IMR-90 (cell line): ENCODE data around the gene TWIST2. TPM values are rescaled to one million over a fixed set of nuclear protein-coding genes. Genes with fewer than 3 reads are reported as not detected.

ENCODE experiments used
- ATAC-seq: fragments of 200-7000 bp; cut with Tn5 transposase; 2 replicates; pipeline ENCODE4 v1.9.1; 2020; ENCODE audit warnings: low read depth, mild to moderate bottlenecking, moderate library complexity
- BruUV-seq: library from RNA; stranded (reverse); fragments of 400-500 nt; replicated peaks from 2 replicates; lab custom pipeline; 2021; lab: Mats Ljungman, UMichigan
- CTCF ChIA-PET: fragments of 300-600 bp; formaldehyde crosslinking; extraction: SDS; loops from one replicate; lab custom pipeline; 2021; ENCODE audit warnings: antibody characterized with exemption; lab: Yijun Ruan, JAX
- POLR2A ChIA-PET: fragments of 300-600 bp; sonication (Branson Sonifier 250); formaldehyde crosslinking; loops from one replicate; lab custom pipeline; 2022; ENCODE audit warnings: antibody characterized with exemption; ENCODE audit not compliant: unreplicated experiment; lab: Charles Lee
- DNase-seq: peaks from one replicate; pipeline ENCODE4 v3.0.0; 2013
- H2AFZ ChIP-seq: replicated peaks from 2 replicates; pipeline ENCODE3; 2013; ENCODE audit warnings: low read length, mild to moderate bottlenecking; ENCODE audit not compliant: poor library complexity
- H2AK5ac ChIP-seq: 2 replicates; pipeline ENCODE4 v1.6.1; 2013; ENCODE audit warnings: low read depth, low read length, inconsistent platforms
- H2AK9ac ChIP-seq: replicated peaks from 2 replicates; pipeline ENCODE3; 2013; ENCODE audit warnings: mild to moderate bottlenecking, low read depth, low read length, moderate library complexity; ENCODE audit not compliant: poor library complexity
- H2BK120ac ChIP-seq: 2 replicates; pipeline ENCODE4 v1.6.1; 2013; ENCODE audit warnings: low read depth, low read length, inconsistent platforms
- H2BK15ac ChIP-seq: 3 replicates; pipeline ENCODE4 v1.6.1; 2013; ENCODE audit warnings: low read depth, low read length, inconsistent platforms
- H2BK20ac ChIP-seq: 2 replicates; pipeline ENCODE4 v1.6.1; 2013; ENCODE audit warnings: low read depth, mild to moderate bottlenecking, inconsistent platforms, low read length, moderate library complexity
- H2BK5ac ChIP-seq: 2 replicates; pipeline ENCODE4 v1.6.1; 2013; ENCODE audit warnings: mild to moderate bottlenecking, low read depth, low read length, inconsistent platforms; ENCODE audit not compliant: poor library complexity, severe bottlenecking
- H3K14ac ChIP-seq: replicated peaks from 2 replicates; pipeline ENCODE4 v1.6.1; 2013; ENCODE audit warnings: low read depth, low read length, inconsistent platforms
- H3K18ac ChIP-seq: 2 replicates; pipeline ENCODE4 v1.6.1; 2013; ENCODE audit warnings: low read depth, low read length, control low read depth
- H3K23ac ChIP-seq: 2 replicates; pipeline ENCODE4 v1.6.1; 2013; ENCODE audit warnings: low read depth, low read length, inconsistent platforms
- H3K27ac ChIP-seq: 2 replicates; pipeline ENCODE4 v1.5.1; 2013; ENCODE audit warnings: mild to moderate bottlenecking, control low read depth, low read length; ENCODE audit not compliant: insufficient read depth
- H3K27me3 ChIP-seq: 2 replicates; pipeline ENCODE4 v1.6.1; 2013; ENCODE audit warnings: low read length; ENCODE audit not compliant: control insufficient read depth, insufficient read depth
- H3K36me3 ChIP-seq: 2 replicates; pipeline ENCODE4 v1.6.1; 2013; ENCODE audit warnings: low read length, mixed read lengths; ENCODE audit not compliant: control insufficient read depth, insufficient read depth
- H3K4ac ChIP-seq: 2 replicates; pipeline ENCODE4 v1.6.1; 2013; ENCODE audit warnings: low read depth, low read length, inconsistent platforms
- H3K4me1 ChIP-seq: 2 replicates; pipeline ENCODE4 v1.6.1; 2013; ENCODE audit warnings: low read length, mixed read lengths; ENCODE audit not compliant: control insufficient read depth, insufficient read depth
- H3K4me2 ChIP-seq: 2 replicates; pipeline ENCODE4 v1.6.1; 2013; ENCODE audit warnings: low read depth, mild to moderate bottlenecking, control low read depth, low read length, moderate library complexity
- H3K4me3 ChIP-seq: 2 replicates; pipeline ENCODE4 v1.5.1; 2013; ENCODE audit warnings: low read depth, mild to moderate bottlenecking, control low read depth, low read length, moderate library complexity; ENCODE audit not compliant: insufficient read depth
- H3K56ac ChIP-seq: 2 replicates; pipeline ENCODE4 v1.6.1; 2013; ENCODE audit warnings: low read length, inconsistent platforms; ENCODE audit not compliant: insufficient read depth; ENCODE audit errors: extremely low read depth
- H3K79me1 ChIP-seq, 2 experiments: 2 replicates each; pipeline ENCODE4 v1.6.1; 2013; ENCODE audit warnings: low read length in 2 of 2, inconsistent platforms in 1 of 2, low read depth in 1 of 2
- H3K9ac ChIP-seq: 2 replicates; pipeline ENCODE4 v1.6.1; 2013; ENCODE audit warnings: low read depth, low read length, control low read depth
- H3K9me1 ChIP-seq: 2 replicates; pipeline ENCODE4 v1.6.1; 2013; ENCODE audit warnings: low read length, inconsistent platforms; ENCODE audit not compliant: insufficient read depth
- H3K9me3 ChIP-seq: 2 replicates; pipeline ENCODE4 v1.6.1; 2013; ENCODE audit warnings: low read length; ENCODE audit not compliant: control insufficient read depth, insufficient read depth
- H4K20me1 ChIP-seq: 2 replicates; pipeline ENCODE4 v1.6.1; 2013; ENCODE audit warnings: low read length, inconsistent platforms; ENCODE audit not compliant: insufficient read depth
- H4K5ac ChIP-seq: 2 replicates; pipeline ENCODE4 v1.6.1; 2013; ENCODE audit warnings: mild to moderate bottlenecking, low read depth, low read length, control low read depth
- H4K8ac ChIP-seq, 2 experiments: 2 replicates each; pipeline ENCODE4 v1.6.1; 2013; ENCODE audit warnings: low read depth in 2 of 2, low read length in 2 of 2, control low read depth in 1 of 2, inconsistent platforms in 1 of 2
- H4K91ac ChIP-seq: 2 replicates; pipeline ENCODE4 v1.6.1; 2013; ENCODE audit warnings: low read depth, low read length, inconsistent platforms; ENCODE audit not compliant: insufficient read depth
- CEBPB ChIP-seq: IDR thresholded peaks from 2 replicates; pipeline ENCODE4 v1.6.1; 2012; ENCODE audit warnings: low read depth, low read length, improper control_type of control experiment
- FOS ChIP-seq: fragments of 150-350 bp; IDR thresholded peaks from 2 replicates; pipeline ENCODE4 v1.6.1; 2016; ENCODE audit warnings: low read depth, low read length
- WGBS, 2 experiments: methylation state at CpG; one replicate each; pipeline versions ENCODE4 v1.1.5 to v1.1.7; 2013; ENCODE audit warnings: missing lambda C conversion rate in 2 of 2; ENCODE audit not compliant: insufficient read length in 1 of 2; ENCODE audit errors: extremely low coverage in 2 of 2; 5-methylcytosine and 5-hydroxymethylcytosine counted together
- dilution Hi-C: fragments of 300-500 bp; cut with HindIII; formaldehyde crosslinking; loops from one replicate; pipeline ENCODE4 v1.14.3; 2018; ENCODE audit warnings: low sequenced_read_pairs; ENCODE audit not compliant: unreplicated experiment
- in situ Hi-C: fragments of 300-500 bp; cut with MboI; formaldehyde crosslinking; loops from 3 replicates; pipeline ENCODE4 v1.14.3; 2019; ENCODE audit warnings: low sequenced_read_pairs, inconsistent platforms, mixed read lengths
- intact Hi-C: fragments of 100-400 bp; cut with micrococcal nuclease; formaldehyde crosslinking; loops from 2 replicates; pipeline ENCODE4 v1.10.0; 2022
- polyA plus RNA-seq, 3 experiments: library from polyadenylated mRNA; depleted of rRNA; stranded (reverse); fragments of >200 nt; gene quantifications; 2 replicates each; pipeline ENCODE4 v1.2.3, GENCODE V29; 2012; ENCODE audit warnings: low replicate concordance in 1 of 3
- total RNA-seq: library from RNA; depleted of rRNA; stranded (reverse); fragments of >200 nt; gene quantifications from 2 replicates; pipeline ENCODE4 v1.2.3, GENCODE V29; 2012

Gene TWIST2
- total and polyA plus RNA-seq, 2 of the 4 experiments (the other 2 are of a cell fraction): 9.3 to 33.6 TPM

DNA sequence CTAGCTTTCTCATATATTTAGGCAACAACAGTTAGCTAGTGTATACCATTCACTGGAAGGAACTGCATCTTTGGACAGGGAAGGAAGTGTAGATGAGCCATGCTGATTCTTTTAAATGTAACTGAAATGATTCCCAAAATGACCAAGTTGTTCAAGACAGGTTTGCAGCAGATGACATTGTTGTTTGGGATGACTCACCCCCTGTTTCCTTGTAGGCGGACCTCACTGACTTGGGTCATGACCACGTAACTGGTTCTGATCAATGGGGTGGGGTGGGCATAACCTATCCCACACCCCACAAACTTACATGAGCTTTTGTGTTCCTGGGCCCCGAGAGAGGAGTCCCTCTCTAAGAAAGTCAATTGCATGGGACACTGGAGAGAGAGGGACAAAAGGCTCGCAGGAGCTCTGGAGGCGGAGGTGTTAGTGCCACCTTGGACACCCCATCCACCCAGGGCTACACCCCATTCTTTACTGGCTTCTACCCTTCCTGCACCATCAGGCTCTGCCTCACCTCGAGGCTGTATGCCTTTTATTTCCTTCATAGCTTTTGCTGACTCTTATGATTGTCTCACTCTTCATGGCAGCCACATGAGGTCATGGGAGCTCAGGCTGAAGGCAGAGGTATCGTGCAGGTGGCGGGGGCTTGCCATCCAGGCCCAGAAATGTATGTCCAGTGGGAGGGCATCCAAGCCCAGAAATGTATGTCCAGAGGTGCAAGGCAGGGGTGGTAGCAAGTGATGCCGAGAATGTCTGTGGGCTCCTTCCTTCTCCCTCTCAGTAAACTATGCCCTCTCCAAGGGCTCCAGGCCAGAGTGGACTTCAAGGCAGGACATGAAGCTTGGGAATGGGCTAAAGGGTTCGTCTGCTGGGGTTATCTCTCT, 108.0 kb downstream of the TWIST2 start:
- intact Hi-C loops (no loop called here), in situ Hi-C loops (loop anchor here (25.0 kb wide), 1 partner anchor 594 kb away; no protein-coding TSS in a partner anchor), dilution Hi-C loops (no loop called here)
- Histone ChIP-seq H3K27me3 (no peaks in the 10 kb centered on the region), H3K4me3 (no peak overlapping the region), H3K36me3 (no peaks in the 10 kb centered on the region), H3K9me3 (no peaks in the 10 kb centered on the region), H3K4me1 (peaks cover 10% of the 10 kb centered on the region; the same call in 1 of the 2 replicates), H2BK15ac (no peak overlapping the region), H2AK9ac (no peak overlapping the region), H3K9ac (no peak overlapping the region), H3K27ac (no peak overlapping the region), H2AK5ac (peak overlapping the region; percentile 61; the same call in 1 of the 2 replicates), H2AFZ (peak overlapping the region; percentile 3), H3K4me2 (no peak overlapping the region), H3K4ac (no peak overlapping the region; the same call in 1 of the 2 replicates), H4K20me1 (no peaks in the 10 kb centered on the region), H3K79me1 (no peaks in the 10 kb centered on the region), H2BK120ac (peak overlapping the region; percentile 42; the same call in 1 of the 2 replicates), H2BK20ac (no peak overlapping the region; the same call in 1 of the 2 replicates), H4K5ac (no peak overlapping the region), H4K91ac (no peak overlapping the region), H3K56ac (no peak overlapping the region), H3K23ac (peak overlapping the region; percentile 2; the same call in 1 of the 2 replicates), H3K18ac (no peak overlapping the region), H3K14ac (peak overlapping the region; percentile 18; the same call in 1 of the 2 replicates), H3K9me1 (0 out of 2 replicates have a peak, but pooled peaks cover 2% of the 10 kb centered on the region), H4K8ac (no peak overlapping the region), H2BK5ac (no peak overlapping the region)
- no peak for TF ChIP-seq CEBPB
- TF ChIP-seq FOS: peak; percentile 52; the same call in 1 of the 2 replicates
- ChIA-PET CTCF (no interaction called here), POLR2A (no interaction called here)
- ATAC-seq (peak; percentile 54), DNase-seq (peak; percentile 67)
- no TSS peak for BruUV-seq
- 100% methylated on average over 1 of the region's 10 CpGs; no CpG with 5 or more reads in 1 of the 2 experiments for WGBS, 2 experiments
